ENCODE results near the gene GABRG3.
"Not testable (repeated sequence)": the region's sequence is repeated elsewhere in the genome, so short reads cannot be mapped to it uniquely, and the experiment has no call there.

GABRG3 gene

GRCh38 chr15:27339138-27339537 is 368.2 kb downstream of the GABRG3 start:
- DNase-seq (ENCODE audit: low read depth): no peak

DNA sequence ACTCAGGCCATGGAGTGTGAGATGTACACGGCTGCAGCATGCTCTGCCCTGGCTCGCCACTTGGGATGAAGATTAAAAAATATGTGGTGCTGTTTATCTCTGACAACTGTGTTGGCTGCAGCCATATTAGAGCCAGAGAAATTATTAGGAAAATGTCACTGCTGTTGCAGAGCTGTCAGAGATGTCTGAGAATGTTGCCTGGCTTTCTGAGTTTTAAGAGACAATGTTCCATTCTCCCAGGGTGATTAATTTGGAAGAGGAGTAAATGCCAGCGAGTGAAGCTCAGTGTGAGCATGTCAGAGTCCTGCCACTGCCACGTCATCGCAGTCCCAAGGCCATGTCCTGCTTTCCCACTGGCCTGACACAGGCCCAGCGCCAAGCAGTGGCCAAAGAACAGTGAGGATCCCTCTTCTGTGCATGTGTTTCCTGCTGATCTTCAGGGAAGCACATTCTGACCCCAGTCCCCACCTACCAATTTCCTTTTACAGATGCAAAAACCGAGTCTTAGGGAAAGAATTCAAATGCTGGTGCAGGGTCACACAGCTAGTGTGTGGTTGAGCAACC is 370.9 kb downstream of the GABRG3 start:
- DNase-seq (ENCODE audit: low read depth): no peak

GRCh38 chr15:27342991-27343390 is 372.0 kb downstream of the GABRG3 start:
- no peak for DNase-seq (ENCODE audit: low read depth)

GRCh38 chr15:27352136-27352535 is 381.2 kb downstream of the GABRG3 start:
- no peak for DNase-seq (ENCODE audit: low read depth)

GRCh38 chr15:27353856-27354255 is 382.9 kb downstream of the GABRG3 start:
- no peak for DNase-seq (ENCODE audit: low read depth)

- no peak for DNase-seq (ENCODE audit: low read depth)
Measured at GRCh38 chr15:27358751-27359434, 387.9 kb downstream of the GABRG3 start.

- DNase-seq (ENCODE audit: low read depth): no peak
Measured at GRCh38 chr15:27359586-27359985, 388.6 kb downstream of the GABRG3 start.

GRCh38 chr15:27360316-27360715 is 389.3 kb downstream of the GABRG3 start:
- DNase-seq (ENCODE audit: low read depth): no peak

DNA sequence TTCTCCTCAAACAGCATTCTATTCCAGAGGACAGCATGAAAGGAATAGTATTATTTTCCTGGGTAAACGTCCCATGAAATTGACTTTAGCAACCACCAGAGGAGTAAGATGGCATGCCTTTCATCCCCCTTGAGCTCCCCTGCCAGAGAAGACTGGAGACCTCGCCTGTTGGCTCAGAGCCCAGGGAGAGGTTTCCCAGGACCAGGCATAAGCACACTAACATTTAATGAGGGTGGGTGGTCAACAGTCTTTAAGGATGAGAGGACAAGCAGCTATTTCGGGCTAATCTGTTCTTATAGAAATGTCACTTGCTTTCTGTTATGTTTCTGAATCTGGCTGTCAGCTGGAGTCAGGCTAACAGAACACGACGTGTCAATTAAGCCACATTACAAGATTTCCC is 390.5 kb downstream of the GABRG3 start:
- no peak for DNase-seq (ENCODE audit: low read depth)

GRCh38 chr15:27365456-27365855 is 394.5 kb downstream of the GABRG3 start:
- DNase-seq (ENCODE audit: low read depth): no peak

GRCh38 chr15:27377391-27377790 is 406.4 kb downstream of the GABRG3 start:
- not testable (repeated sequence) for DNase-seq (ENCODE audit: low read depth)

DNA sequence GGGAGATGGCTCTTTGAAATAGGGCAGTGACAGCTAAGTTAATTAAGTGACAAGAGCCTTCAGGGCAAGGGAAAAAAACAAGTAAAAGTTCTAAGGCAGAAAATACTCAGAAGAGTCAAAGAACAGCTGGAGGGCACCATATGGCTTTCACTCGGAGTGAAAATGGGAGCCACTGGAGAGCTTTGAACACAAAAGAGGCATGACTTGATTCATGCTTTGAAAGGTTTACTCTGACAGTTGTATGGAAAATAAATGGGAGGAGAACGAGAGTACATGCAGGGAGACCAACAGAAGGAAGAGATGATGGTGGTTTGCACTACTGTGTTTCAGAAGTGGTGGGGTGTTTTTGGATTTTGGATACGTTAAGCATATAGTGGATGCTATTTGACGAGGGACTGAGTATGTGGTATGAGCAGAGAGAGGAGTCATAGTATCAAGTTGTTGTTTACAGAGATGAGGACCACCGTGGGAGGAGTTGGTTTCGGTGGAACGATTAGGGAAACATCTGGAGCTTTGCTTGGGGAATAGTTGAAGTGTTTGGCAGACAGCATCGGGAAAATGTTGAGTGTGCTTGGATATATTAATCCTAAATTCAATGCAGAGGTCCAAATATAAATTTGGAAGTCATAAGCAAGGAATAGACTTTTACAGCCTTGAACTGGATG is 411.5 kb downstream of the GABRG3 start:
- DNase-seq (ENCODE audit: low read depth): no peak

DNA sequence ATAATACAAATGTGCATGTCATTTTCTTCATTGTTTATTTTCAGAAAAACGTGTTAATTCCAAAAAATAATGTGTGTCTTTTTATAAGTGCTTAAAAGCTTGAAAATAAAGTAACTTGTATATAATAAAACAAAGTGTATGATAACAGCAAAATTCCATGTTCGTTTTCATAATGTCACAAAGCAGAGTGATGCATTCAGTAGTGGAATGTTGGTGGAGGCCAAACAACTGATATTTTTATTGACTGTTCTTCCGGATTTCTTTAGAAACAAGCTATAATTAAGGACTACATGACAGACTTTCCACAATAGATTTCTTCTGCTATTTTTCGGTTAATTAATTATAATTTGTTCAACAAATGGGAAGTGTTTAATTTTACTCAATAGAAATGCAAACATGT is 412.7 kb downstream of the GABRG3 start:
- no peak for DNase-seq (ENCODE audit: low read depth)

DNA sequence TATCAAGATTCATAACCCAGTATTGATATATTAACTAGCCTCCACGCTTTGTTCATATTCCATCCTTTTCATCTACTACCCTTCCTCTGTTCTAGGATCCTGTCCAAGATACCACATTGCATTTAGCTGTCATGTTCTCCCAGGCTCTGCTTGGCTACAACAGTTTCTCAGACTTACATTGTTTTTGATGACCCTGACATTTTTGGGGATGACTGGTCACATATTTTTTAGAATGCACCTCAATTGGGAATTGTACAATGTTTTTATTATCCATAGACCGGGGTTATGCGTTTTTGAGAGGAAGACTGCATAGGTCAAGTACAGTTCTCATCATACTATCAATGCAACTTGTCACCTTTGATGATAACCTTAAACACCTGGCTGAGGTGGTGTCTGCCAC is 421.2 kb downstream of the GABRG3 start:
- DNase-seq (ENCODE audit: low read depth): no peak

- DNase-seq (ENCODE audit: low read depth): no peak
Measured at GRCh38 chr15:27396521-27396920, 425.5 kb downstream of the GABRG3 start.

GRCh38 chr15:27396996-27397395 is 426.0 kb downstream of the GABRG3 start:
- no peak for DNase-seq (ENCODE audit: low read depth)

DNA sequence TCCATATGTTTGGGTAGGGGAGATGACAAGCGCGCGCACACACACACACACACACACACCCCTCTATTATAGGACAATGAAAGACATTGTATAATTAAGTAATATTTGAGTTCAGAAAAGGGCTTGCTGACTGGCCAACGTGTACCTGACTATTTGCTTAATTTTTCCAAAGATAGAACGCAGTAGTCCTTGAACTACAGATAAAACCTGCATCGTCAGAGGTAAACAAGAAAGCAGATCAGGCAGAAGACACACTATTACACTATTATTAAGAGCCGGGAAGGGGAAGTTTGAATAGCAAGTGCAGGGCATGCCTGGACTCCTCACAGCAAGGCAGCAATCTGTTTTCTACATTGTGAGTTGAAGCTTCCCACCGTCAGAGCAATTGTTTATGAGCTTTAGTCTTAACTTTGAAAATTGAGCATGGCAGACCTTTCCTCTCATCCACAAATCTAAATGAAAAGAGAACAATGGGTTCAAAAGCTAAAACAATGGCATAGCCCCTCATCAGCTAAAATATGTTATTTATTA is 427.7 kb downstream of the GABRG3 start:
- DNase-seq (ENCODE audit: low read depth): no peak

DNA sequence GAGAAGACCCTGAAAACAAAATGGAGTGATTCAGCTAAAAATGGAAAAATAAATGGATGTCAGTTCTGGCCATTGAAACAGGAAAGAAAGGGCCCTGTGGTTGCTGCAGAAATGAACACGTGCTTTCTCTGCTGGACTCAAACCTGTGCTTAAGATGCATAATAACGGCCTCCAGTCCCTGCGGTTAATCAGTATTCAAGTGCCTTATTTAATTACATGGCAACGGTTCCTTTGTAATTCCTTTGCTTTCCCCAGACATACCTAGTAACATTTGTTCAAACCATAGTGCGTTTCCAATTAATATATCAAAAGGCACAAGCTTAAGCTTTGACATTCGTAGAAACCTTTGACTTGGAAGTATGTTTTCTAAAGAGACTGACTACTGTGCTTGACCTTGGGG is 428.3 kb downstream of the GABRG3 start:
- no peak for DNase-seq (ENCODE audit: low read depth)

DNA sequence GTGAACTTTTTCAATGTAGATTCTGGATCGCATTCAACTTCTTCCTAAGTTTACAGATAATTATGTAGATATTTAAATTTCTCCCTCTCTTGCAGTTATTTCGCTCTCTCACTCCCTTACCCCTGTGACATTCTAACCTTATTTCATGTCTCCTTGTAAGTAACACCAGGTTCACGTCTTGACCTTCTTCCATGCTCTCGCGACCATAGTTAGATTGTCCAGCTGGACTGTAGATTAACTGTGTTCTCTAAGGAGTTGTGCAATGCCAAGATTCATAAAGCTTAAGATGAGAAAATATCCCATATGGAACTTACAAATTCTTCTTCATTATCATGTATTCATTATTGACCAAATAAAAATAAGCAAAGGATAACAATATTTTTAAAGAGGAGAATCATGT is 430.5 kb downstream of the GABRG3 start:
- DNase-seq (ENCODE audit: low read depth): no peak

- DNase-seq (ENCODE audit: low read depth): no peak
Measured at GRCh38 chr15:27408428-27408827, 437.4 kb downstream of the GABRG3 start.

DNA sequence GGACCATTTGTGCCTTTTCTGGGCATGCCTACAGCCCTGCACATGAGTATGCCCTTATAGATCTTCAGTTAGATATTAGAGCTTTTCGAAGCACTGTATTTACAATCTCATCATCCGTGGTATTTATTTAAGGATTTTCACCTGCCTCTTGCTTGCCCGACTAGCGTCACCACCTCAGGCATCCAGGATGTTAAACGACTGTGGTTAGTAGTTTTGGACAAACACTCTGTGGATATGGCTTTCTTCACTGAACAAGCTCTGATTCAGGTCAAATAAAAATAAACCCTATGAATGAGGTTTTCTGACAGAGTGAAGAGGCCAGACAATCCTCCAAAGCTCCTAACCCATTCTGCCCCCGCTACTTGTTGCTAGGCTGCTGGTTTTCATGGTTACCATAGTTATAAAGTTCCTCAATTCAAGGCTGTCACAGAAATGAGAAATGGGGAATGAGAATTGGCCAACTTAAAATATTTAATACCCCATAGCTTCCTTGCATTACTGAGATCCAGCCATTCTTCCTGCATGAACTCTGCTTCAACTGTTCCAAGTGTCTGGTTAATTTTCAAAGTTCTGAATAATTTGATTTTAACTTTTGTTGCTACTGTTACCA is 440.1 kb downstream of the GABRG3 start:
- no peak for DNase-seq (ENCODE audit: low read depth)

DNA sequence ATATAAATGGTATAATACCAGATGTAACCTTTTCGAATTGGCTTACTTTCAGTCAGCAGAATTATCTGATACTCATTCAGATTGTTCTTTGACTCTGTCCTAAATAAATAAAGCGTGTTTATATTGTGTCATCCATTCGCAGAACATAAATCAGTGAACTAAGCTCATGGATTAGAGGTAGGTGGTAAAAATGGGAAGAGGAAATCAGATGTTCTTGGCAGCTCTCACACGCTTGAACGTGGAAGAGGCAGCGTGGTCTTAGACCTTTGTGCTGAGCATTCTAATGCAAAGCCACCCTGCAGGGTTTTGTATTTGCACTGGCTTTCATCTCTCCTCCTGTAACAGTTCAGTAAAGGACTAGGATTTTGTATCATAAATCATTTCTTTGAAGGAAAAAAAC is 441.4 kb downstream of the GABRG3 start:
- no peak for DNase-seq (ENCODE audit: low read depth)

All from HS-5 (cell line).